Measurements from ENCODE around the gene PLEKHA7.

The PLEKHA7 gene

DNA sequence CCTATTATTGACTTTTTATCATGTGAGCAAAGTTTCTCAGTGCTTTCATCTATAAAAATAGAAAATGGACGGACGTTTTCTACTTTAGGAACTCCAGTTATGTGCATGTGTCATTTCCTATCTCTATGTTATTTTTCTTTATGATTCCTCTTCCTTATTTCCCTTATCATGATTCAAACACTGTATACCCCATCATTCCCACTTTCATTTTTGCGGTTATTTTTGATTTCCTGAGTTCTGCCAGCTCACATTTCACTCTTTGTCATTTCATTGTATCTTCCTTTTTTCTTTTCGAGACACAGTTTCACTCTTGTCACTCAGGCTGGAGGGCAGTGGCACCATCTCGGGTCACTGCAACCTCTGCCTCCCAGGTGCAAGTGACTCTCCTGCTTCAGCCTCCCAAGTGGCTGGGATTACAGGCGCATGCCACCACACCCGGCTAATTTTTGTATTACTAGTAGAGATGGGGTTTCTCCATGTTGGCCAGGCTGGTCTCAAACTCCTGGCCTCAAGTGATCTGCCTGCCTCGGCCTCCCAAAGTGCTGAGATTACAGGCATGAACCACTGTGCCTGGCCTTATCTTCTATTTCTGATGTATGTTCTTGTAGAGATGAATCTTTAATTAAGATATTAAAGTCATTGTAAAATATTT lies 254.2 kb downstream of the PLEKHA7 start:
- TF ChIP-seq SPI1 (IDR thresholded peaks at IDR 0.05; ENCODE audit: low read depth, low read length) (no peak), PAX5 (IDR thresholded peaks at IDR 0.05; ENCODE audit: insufficient read depth, low read length, severe bottlenecking) (no peak), POLR2AphosphoS5 (IDR thresholded peaks at IDR 0.05; ENCODE audit: low read depth, low read length) (no peak), TAF1 (IDR thresholded peaks at IDR 0.05; ENCODE audit: low read depth, low read length) (no peak), POLR2A (IDR thresholded peaks at IDR 0.05; ENCODE audit: low read depth, low read length) (no peak), POU2F2 (IDR thresholded peaks at IDR 0.05; ENCODE audit: low read depth, low read length) (no peak)
- no peak for DNase-seq (ENCODE audit: insufficient read length, low spot score)

DNA sequence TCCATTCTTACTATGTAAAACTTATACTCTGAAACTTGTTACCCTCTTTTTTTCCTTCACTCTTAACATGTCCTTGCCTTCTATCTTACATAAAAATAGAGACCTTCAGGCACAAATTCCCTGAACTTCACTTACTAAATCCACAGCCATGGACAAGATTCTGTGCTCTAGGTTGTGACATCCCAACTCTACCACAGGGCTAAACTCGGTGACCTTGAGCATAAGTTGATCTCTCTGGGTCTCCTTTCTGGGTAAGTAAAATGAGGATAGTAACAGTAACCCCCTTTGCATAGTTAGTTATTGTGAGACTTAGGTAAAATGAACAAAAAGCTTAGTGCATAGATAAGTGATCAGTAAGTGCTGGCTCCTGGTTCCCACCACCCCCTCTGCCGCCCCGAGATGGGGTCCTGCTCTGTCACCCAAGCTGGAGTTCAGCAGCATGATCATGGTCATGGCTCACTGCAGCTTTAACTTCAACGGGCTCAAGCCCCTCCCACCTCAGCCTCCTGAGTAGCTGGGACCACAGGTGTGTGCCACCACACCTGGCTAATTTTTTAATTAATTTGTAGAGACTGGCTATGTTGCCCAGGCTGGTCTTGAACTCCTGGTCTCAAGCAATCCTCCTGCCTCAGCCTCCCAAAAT lies 255.7 kb downstream of the PLEKHA7 start:
- TF ChIP-seq PAX5 (IDR thresholded peaks at IDR 0.05; ENCODE audit: insufficient read depth, low read length, severe bottlenecking) (no peak), TAF1 (IDR thresholded peaks at IDR 0.05; ENCODE audit: low read depth, low read length) (no peak), POLR2A (IDR thresholded peaks at IDR 0.05; ENCODE audit: low read depth, low read length) (peak; percentile 41; the same call in 1 of the 2 replicates), POLR2AphosphoS5 (IDR thresholded peaks at IDR 0.05; ENCODE audit: low read depth, low read length) (peak; percentile 48)
- FAIRE-seq = no peak

More for the DNA sequence above, 254.2 kb downstream of the PLEKHA7 start:
- no peak for FAIRE-seq

DNA sequence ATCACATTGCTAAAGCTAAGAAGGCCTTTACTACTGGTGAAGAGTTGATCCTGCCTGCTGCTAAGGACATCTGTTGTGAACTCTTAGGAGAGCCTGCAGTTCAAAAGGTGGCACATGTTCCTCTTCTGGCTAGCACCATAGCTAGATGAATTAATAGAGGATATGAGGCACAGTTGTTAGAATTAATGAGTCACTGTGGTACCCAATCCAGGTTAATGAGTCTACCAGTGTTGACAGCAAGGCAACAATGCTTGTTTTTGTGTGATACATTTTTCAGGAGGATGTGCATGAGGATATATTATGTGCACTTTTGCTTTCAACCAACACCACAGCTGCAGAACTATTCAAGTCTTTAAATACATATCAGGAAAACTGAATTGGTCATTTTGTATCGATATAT lies 263.8 kb downstream of the PLEKHA7 start:
- FAIRE-seq (no peak), DNase-seq (ENCODE audit: insufficient read length, low spot score) (no peak)
- TF ChIP-seq PAX5 (IDR thresholded peaks at IDR 0.05; ENCODE audit: insufficient read depth, low read length, severe bottlenecking) (no peak), SPI1 (IDR thresholded peaks at IDR 0.05; ENCODE audit: low read depth, low read length) (no peak), TAF1 (IDR thresholded peaks at IDR 0.05; ENCODE audit: low read depth, low read length) (no peak), POLR2AphosphoS5 (IDR thresholded peaks at IDR 0.05; ENCODE audit: low read depth, low read length) (no peak), POLR2A (IDR thresholded peaks at IDR 0.05; ENCODE audit: low read depth, low read length) (no peak), POU2F2 (IDR thresholded peaks at IDR 0.05; ENCODE audit: low read depth, low read length) (no peak)

More for the DNA sequence above, 255.7 kb downstream of the PLEKHA7 start:
- DNase-seq (ENCODE audit: insufficient read length, low spot score) = no peak

DNA sequence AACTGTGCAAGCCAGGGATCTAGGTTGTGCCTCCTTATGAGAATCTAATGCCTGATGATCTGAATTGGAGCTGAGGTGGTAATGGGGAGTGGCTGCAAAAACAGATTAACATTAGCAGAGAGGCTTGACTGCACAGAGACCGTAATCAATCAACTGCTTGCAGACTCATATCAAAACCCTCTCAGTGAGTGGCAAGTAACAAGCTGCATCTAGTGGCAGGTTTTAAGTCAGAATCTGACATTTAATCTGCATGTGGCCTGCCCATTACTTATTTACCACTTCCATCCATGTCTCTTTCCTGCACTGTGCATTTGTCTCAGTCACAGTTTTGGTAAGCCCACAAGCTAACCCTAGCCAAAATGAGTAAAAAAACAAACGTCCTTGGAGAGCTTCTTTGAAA lies 264.5 kb downstream of the PLEKHA7 start:
- no peak for FAIRE-seq
- TF ChIP-seq SPI1 (IDR thresholded peaks at IDR 0.05; ENCODE audit: low read depth, low read length) = no peak
- no peak for TF ChIP-seq POU2F2 (IDR thresholded peaks at IDR 0.05; ENCODE audit: low read depth, low read length)
- TF ChIP-seq POLR2A (IDR thresholded peaks at IDR 0.05; ENCODE audit: low read depth, low read length) = no peak
- TF ChIP-seq PAX5 (IDR thresholded peaks at IDR 0.05; ENCODE audit: insufficient read depth, low read length, severe bottlenecking) = no peak
- no peak for TF ChIP-seq TAF1 (IDR thresholded peaks at IDR 0.05; ENCODE audit: low read depth, low read length)
- DNase-seq (ENCODE audit: insufficient read length, low spot score) = no peak

DNA sequence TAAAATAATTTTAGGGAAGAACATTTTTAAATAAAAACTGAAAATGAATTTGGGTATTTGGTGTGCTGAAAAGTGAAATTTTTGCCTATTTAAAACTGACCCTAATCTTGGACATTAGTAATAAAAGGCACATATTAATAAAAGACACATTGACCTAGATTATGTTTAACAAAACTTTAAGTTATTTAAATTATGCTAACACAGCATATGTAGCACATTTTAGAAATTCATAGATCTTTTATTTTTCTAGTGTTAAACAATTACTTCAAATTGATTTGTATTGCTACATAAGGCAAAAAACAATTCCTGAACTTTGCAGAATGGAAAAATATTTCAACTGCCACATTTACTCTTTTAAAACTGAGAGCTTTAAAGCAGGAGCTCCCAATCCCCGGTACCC lies 265.1 kb downstream of the PLEKHA7 start:
- FAIRE-seq (no peak), DNase-seq (ENCODE audit: insufficient read length, low spot score) (no peak)
- no peak for TF ChIP-seq PAX5 (IDR thresholded peaks at IDR 0.05; ENCODE audit: insufficient read depth, low read length, severe bottlenecking)

DNA sequence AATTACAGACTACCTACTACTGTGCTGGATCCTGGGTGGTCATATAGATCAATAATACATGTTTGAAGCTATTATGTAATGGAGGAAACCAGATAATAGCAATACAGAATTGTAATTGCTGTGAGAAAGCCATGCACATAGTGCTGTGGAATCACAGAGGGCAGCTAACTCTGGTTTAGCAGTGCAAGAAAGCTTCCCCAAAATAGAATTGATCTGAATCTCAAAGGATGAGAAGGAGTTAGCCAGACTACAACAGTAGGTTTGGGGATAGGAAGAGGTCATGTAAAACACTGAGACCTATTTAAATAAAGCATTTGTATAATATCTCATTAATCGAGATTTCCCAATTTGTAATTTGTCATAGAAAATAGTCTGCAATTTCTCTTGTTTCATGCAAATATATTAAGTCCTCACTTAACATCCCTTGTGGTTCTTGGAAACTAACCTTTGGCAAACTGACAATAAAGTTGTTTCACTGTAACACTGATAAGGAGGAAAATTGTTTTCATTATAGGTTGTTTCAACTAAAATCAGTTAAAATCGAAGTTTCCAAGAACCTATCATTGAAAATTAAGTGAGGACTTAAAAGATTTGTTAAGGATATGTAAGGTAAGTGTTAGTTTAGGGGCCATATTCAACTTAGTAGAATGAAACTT lies 268.1 kb downstream of the PLEKHA7 start:
- DNase-seq (ENCODE audit: insufficient read length, low spot score) = no peak
- no peak for FAIRE-seq
- TF ChIP-seq TAF1 (IDR thresholded peaks at IDR 0.05; ENCODE audit: low read depth, low read length) (no peak), POLR2AphosphoS5 (IDR thresholded peaks at IDR 0.05; ENCODE audit: low read depth, low read length) (no peak), POLR2A (IDR thresholded peaks at IDR 0.05; ENCODE audit: low read depth, low read length) (no peak), POU2F2 (IDR thresholded peaks at IDR 0.05; ENCODE audit: low read depth, low read length) (no peak), PAX5 (IDR thresholded peaks at IDR 0.05; ENCODE audit: insufficient read depth, low read length, severe bottlenecking) (no peak), SPI1 (IDR thresholded peaks at IDR 0.05; ENCODE audit: low read depth, low read length) (no peak)

DNA sequence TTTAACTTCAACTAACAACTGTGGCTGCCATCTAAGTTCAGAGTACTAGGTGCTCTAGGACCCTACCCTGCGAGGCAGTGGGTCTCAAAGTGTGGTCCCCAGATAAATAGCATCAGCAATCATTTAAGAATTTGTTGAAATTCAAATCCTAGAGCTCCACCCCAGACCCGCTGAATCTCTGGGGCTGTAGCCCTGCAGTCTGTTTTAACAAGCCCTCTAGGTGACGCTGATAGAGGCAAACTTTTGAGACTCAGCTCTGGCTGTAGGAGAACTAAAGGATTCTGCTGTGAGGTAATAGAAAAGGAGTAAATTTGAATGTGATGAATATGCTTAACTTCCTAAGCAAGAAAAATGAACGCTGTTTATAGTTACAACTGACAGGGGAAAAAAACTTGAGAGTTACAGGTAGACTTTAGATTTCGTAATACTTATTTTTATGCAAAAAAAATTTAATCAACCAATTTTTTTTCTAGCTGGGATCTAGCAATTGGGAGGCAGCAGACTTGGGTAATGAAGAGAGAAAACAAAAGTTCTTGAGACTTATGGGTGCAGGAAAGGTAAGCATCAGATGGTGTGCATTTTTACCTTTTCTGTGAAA lies 270.0 kb downstream of the PLEKHA7 start:
- DNase-seq (ENCODE audit: insufficient read length, low spot score) = no peak
- TF ChIP-seq POU2F2 (IDR thresholded peaks at IDR 0.05; ENCODE audit: low read depth, low read length) = no peak
- no peak for TF ChIP-seq PAX5 (IDR thresholded peaks at IDR 0.05; ENCODE audit: insufficient read depth, low read length, severe bottlenecking)
- TF ChIP-seq SPI1 (IDR thresholded peaks at IDR 0.05; ENCODE audit: low read depth, low read length) = no peak
- TF ChIP-seq TAF1 (IDR thresholded peaks at IDR 0.05; ENCODE audit: low read depth, low read length) = no peak
- no peak for TF ChIP-seq POLR2AphosphoS5 (IDR thresholded peaks at IDR 0.05; ENCODE audit: low read depth, low read length)
- TF ChIP-seq POLR2A (IDR thresholded peaks at IDR 0.05; ENCODE audit: low read depth, low read length) = no peak
- FAIRE-seq = no peak

DNA sequence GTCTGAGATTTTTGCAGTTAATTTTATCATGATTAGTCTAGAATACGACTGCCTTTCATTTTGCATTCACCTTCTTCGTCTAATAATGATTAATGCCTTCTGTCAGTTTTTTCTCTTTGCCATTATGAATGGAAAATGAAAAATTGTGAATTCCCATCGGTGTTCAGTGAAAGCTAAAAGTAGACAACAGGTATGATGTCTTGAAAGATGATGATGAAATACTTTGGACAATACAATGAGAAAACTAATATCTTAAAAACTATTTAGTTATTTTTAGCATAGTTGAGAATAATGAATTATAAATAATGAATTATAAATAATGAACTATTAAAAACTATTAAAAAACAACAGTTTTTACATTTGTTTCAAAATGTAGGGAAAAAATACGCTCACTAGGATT lies 270.7 kb downstream of the PLEKHA7 start:
- DNase-seq (ENCODE audit: insufficient read length, low spot score) (no peak), FAIRE-seq (no peak)
- TF ChIP-seq POU2F2 (IDR thresholded peaks at IDR 0.05; ENCODE audit: low read depth, low read length) = no peak
- no peak for TF ChIP-seq TAF1 (IDR thresholded peaks at IDR 0.05; ENCODE audit: low read depth, low read length)
- TF ChIP-seq PAX5 (IDR thresholded peaks at IDR 0.05; ENCODE audit: insufficient read depth, low read length, severe bottlenecking) = no peak
- TF ChIP-seq SPI1 (IDR thresholded peaks at IDR 0.05; ENCODE audit: low read depth, low read length) = no peak
- no peak for TF ChIP-seq POLR2A (IDR thresholded peaks at IDR 0.05; ENCODE audit: low read depth, low read length)
- TF ChIP-seq POLR2AphosphoS5 (IDR thresholded peaks at IDR 0.05; ENCODE audit: low read depth, low read length) = no peak

DNA sequence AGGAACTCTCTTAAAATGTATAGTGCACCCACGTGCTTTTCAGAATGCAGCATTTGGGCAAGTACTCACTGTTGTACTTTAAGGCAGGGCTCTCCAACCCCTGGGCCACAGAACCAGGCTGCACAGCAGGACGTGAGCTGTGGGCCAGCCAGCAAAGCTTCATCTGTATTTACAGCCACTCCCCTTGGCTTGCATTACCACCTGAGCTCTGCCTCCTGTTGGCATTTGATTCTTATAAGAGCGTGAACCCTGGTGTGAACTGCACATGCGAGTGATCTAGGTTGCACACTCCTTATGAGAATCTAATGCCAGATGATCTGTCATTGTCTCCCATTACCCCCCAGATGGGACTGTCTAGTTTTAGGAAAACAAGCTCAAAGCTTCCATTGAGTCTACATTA lies 272.7 kb downstream of the PLEKHA7 start:
- FAIRE-seq (no peak), DNase-seq (ENCODE audit: insufficient read length, low spot score) (no peak)

More for the DNA sequence above, 272.7 kb downstream of the PLEKHA7 start:
- TF ChIP-seq SPI1 (IDR thresholded peaks at IDR 0.05; ENCODE audit: low read depth, low read length) (no peak), POLR2AphosphoS5 (IDR thresholded peaks at IDR 0.05; ENCODE audit: low read depth, low read length) (no peak), POU2F2 (IDR thresholded peaks at IDR 0.05; ENCODE audit: low read depth, low read length) (no peak), TAF1 (IDR thresholded peaks at IDR 0.05; ENCODE audit: low read depth, low read length) (no peak)

Data from GM12891 (cell line).